ENCODE data around the gene MAP7D2. TPM values are rescaled to one million over a fixed set of nuclear protein-coding genes. Genes with fewer than 3 reads are reported as not detected.

MAP7D2 gene
- total RNA-seq, 1 donor from 2014 or later: 1.5 TPM

DNA sequence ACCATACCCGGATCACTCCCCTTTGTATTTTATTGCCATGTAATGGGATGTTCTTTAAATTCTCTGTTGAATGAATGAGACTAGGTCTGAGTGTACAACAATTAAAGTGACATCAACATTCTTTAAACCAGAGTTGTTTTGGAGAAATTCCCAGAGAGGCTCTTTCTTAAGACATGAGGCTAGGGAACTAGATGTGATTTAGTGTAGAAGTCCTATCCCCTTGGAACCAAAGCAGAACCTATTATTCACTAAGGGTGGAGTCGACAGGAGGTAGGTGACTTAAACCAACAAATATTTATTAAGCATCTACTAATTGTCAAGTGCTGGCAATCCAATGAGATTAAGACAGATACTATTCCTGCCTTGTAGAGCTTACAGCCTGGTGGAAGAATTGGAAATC is 23.3 kb upstream of the MAP7D2 start:
- no peak for DNase-seq (ENCODE audit: low spot score, unreplicated experiment)
- Mint-ChIP-seq H3K9me3 (ENCODE audit: low read depth) (peaks cover 7% of the 10 kb centered on the region), H3K27ac (no peak overlapping the region), H3K27me3 (no peaks in the 10 kb centered on the region), H3K4me3 (ENCODE audit: low read depth) (peak overlapping the region; percentile 92), H3K4me1 (ENCODE audit: low read depth) (peaks cover 13% of the 10 kb centered on the region), H3K36me3 (ENCODE audit: insufficient read depth) (peaks cover 6% of the 10 kb centered on the region)
- TF ChIP-seq CTCF (IDR thresholded peaks at IDR 0.05; ENCODE audit: unreplicated experiment): no peak

- no peak overlapping the region for H3K27ac Mint-ChIP-seq
- no peak for DNase-seq (ENCODE audit: low spot score, unreplicated experiment)
- H3K4me1 Mint-ChIP-seq (ENCODE audit: low read depth): peaks cover 13% of the 10 kb centered on the region
- H3K27me3 Mint-ChIP-seq: no peaks in the 10 kb centered on the region
- no peak for TF ChIP-seq CTCF (IDR thresholded peaks at IDR 0.05; ENCODE audit: unreplicated experiment)
- H3K9me3 Mint-ChIP-seq (ENCODE audit: low read depth): peaks cover 4% of the 10 kb centered on the region
- H3K4me3 Mint-ChIP-seq (ENCODE audit: low read depth): no peak overlapping the region
- H3K36me3 Mint-ChIP-seq (ENCODE audit: insufficient read depth): peaks cover 6% of the 10 kb centered on the region
Observed at GRCh38 chrX:20135944-20136343, 19.2 kb upstream of the MAP7D2 start.

DNA sequence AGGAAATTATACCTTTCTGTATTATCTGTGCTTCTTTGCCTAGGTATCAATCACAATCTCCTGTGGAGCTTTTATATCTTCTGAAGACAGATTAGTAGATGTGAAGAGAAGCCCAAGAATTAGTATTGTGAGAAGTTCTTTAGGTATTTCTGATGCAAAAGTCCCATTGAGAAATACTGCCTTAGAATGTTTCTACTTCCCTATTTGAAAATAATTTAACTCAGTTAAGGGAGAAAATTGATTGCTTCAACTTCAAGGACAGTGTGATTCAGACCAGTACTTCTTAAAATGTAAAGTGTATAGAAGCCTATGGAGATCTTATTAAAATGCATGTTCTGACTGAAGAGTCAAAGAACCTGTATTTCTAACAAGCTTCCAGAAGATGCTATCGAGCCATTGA is 16.0 kb upstream of the MAP7D2 start:
- no peak for TF ChIP-seq CTCF (IDR thresholded peaks at IDR 0.05; ENCODE audit: unreplicated experiment)
- peaks cover 2% of the 10 kb centered on the region for H3K4me1 Mint-ChIP-seq (ENCODE audit: low read depth)
- H3K27me3 Mint-ChIP-seq: no peaks in the 10 kb centered on the region
- H3K9me3 Mint-ChIP-seq (ENCODE audit: low read depth): peaks cover 7% of the 10 kb centered on the region
- H3K4me3 Mint-ChIP-seq (ENCODE audit: low read depth): no peak overlapping the region
- no peak overlapping the region for H3K27ac Mint-ChIP-seq
- H3K36me3 Mint-ChIP-seq (ENCODE audit: insufficient read depth): peaks cover 8% of the 10 kb centered on the region
- DNase-seq (ENCODE audit: low spot score, unreplicated experiment): no peak

DNA sequence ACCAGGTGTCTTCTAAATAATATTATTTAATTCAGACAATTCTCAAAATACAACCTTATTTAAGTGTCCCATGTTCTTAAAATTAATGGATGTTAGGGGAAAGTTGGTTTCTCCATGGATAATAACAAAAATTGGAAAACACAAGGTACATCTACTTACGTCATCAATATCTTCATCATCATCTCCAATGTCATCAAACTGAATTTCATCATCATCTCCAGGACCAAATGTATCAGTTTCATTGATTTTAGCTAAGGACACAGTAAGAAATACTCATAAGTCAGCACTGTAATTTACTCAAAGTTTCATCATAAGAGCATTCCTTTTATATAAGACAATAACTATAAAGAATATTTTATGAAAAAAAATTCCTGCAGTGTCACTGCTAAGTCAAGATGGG is 13.7 kb upstream of the MAP7D2 start:
- no peak for DNase-seq (ENCODE audit: low spot score, unreplicated experiment)
- Mint-ChIP-seq H3K27me3 (no peaks in the 10 kb centered on the region), H3K9me3 (ENCODE audit: low read depth) (peaks cover 3% of the 10 kb centered on the region), H3K27ac (no peak overlapping the region), H3K4me1 (ENCODE audit: low read depth) (no peaks in the 10 kb centered on the region), H3K36me3 (ENCODE audit: insufficient read depth) (peaks cover 4% of the 10 kb centered on the region), H3K4me3 (ENCODE audit: low read depth) (no peak overlapping the region)
- TF ChIP-seq CTCF (IDR thresholded peaks at IDR 0.05; ENCODE audit: unreplicated experiment): no peak

- H3K27me3 Mint-ChIP-seq: no peaks in the 10 kb centered on the region
- no peak overlapping the region for H3K4me3 Mint-ChIP-seq (ENCODE audit: low read depth)
- DNase-seq (ENCODE audit: low spot score, unreplicated experiment): no peak
- H3K36me3 Mint-ChIP-seq (ENCODE audit: insufficient read depth): peaks cover 4% of the 10 kb centered on the region
- H3K9me3 Mint-ChIP-seq (ENCODE audit: low read depth): peaks cover 3% of the 10 kb centered on the region
- TF ChIP-seq CTCF (IDR thresholded peaks at IDR 0.05; ENCODE audit: unreplicated experiment): no peak
- H3K4me1 Mint-ChIP-seq (ENCODE audit: low read depth): peaks cover 2% of the 10 kb centered on the region
- no peak overlapping the region for H3K27ac Mint-ChIP-seq
Observed at GRCh38 chrX:20129547-20129946, 12.8 kb upstream of the MAP7D2 start.

Data from progenitor cell of endocrine pancreas (in vitro differentiated cells).